Liver (tissue), 9 donors: ENCODE results near the gene CPO. TPM values are rescaled to one million over a fixed set of nuclear protein-coding genes. Genes with fewer than 3 reads are reported as not detected.
"Not testable (repeated sequence)": the region's sequence is repeated elsewhere in the genome, so short reads cannot be mapped to it uniquely, and the experiment has no call there.

Experiments
- DNase-seq: peaks from one replicate; pipeline ENCODE4 v3.0.0-alpha.2; 2017; ENCODE audit warnings: low spot score
- H3K27ac ChIP-seq, 2 donors: one replicate each; pipeline ENCODE4 v1.7.0; 2013; ENCODE audit warnings: inconsistent platforms in 2 of 2, low read length in 2 of 2, control low read depth in 1 of 2, low read depth in 1 of 2, mild to moderate bottlenecking in 1 of 2
- H3K27me3 ChIP-seq, 4 donors: one replicate each; pipeline versions ENCODE4 v1.6.1 to v1.7.0; 2013; ENCODE audit warnings: low read length in 3 of 4, inconsistent platforms in 1 of 4, mild to moderate bottlenecking in 1 of 4, moderate library complexity in 1 of 4; ENCODE audit not compliant: control insufficient read depth in 4 of 4, insufficient read depth in 4 of 4
- H3K36me3 ChIP-seq, 4 donors: one replicate each; pipeline versions ENCODE4 v1.6.1 to v1.7.0; 2013; ENCODE audit warnings: low read length in 3 of 4, mild to moderate bottlenecking in 3 of 4, low read depth in 1 of 4, moderate library complexity in 1 of 4; ENCODE audit not compliant: control insufficient read depth in 4 of 4, insufficient read depth in 3 of 4
- H3K4me1 ChIP-seq, 4 donors: one replicate each; pipeline versions ENCODE4 v1.6.1 to v1.7.0; 2013; ENCODE audit warnings: low read length in 3 of 4, mild to moderate bottlenecking in 3 of 4, moderate library complexity in 1 of 4; ENCODE audit not compliant: control insufficient read depth in 4 of 4, insufficient read depth in 4 of 4
- H3K4me3 ChIP-seq, 3 donors: one replicate each; pipeline versions ENCODE4 v1.6.1 to v1.7.0; 2013; ENCODE audit warnings: low read length in 3 of 3, control low read depth in 1 of 3, low read depth in 1 of 3, mild to moderate bottlenecking in 1 of 3
- H3K9ac ChIP-seq, 2 donors: one replicate each; pipeline ENCODE4 v1.7.0; 2013; ENCODE audit warnings: low read length in 2 of 2, mild to moderate bottlenecking in 2 of 2, moderate library complexity in 2 of 2, control low read depth in 1 of 2, low read depth in 1 of 2
- H3K9me3 ChIP-seq, 4 donors: one replicate each; pipeline versions ENCODE4 v1.6.1 to v1.7.0; 2013; ENCODE audit warnings: low read length in 3 of 4; ENCODE audit not compliant: control insufficient read depth in 4 of 4
- EGR1 ChIP-seq, 2 donors: IDR thresholded peaks; 2 replicates each; pipeline ENCODE4 v1.6.1; 2016 to 2018; ENCODE audit warnings: antibody characterized with exemption in 2 of 2, low read depth in 2 of 2
- FOXA1 ChIP-seq: IDR thresholded peaks from 2 replicates; pipeline ENCODE4 v1.6.1; 2016; ENCODE audit warnings: antibody characterized with exemption
- FOXA2 ChIP-seq: IDR thresholded peaks from 2 replicates; pipeline ENCODE4 v1.6.1; 2016; ENCODE audit warnings: antibody characterized with exemption
- GABPA ChIP-seq, 2 donors: IDR thresholded peaks in 1 of 2; conservative IDR thresholded peaks in 1 of 2; 2 replicates each; pipeline ENCODE4 v1.6.1; 2016; ENCODE audit warnings: antibody characterized with exemption in 2 of 2, mild to moderate bottlenecking in 1 of 2, moderate library complexity in 1 of 2
- HNF4A ChIP-seq, 2 donors: conservative IDR thresholded peaks; 2 replicates each; pipeline ENCODE4 v1.6.1; 2016; ENCODE audit warnings: antibody characterized with exemption in 2 of 2, mild to moderate bottlenecking in 2 of 2
- HNF4G ChIP-seq: IDR thresholded peaks from 2 replicates; pipeline ENCODE4 v1.6.1; 2016; ENCODE audit warnings: antibody characterized with exemption
- JUND ChIP-seq, 2 donors: IDR thresholded peaks; 2 replicates each; pipeline ENCODE4 v1.6.1; 2016; ENCODE audit warnings: antibody characterized with exemption in 2 of 2
- NR2F2 ChIP-seq: IDR thresholded peaks from 2 replicates; pipeline ENCODE4 v1.6.1; 2016; ENCODE audit warnings: antibody characterized with exemption
- RAD21 ChIP-seq, 2 donors: IDR thresholded peaks; 2 replicates each; pipeline ENCODE4 v1.6.1; 2016; ENCODE audit warnings: antibody characterized with exemption in 2 of 2, mild to moderate bottlenecking in 2 of 2
- RXRA ChIP-seq, 2 donors: IDR thresholded peaks; 2 replicates each; pipeline ENCODE4 v1.6.1; 2017 to 2018; ENCODE audit warnings: antibody characterized with exemption in 2 of 2, mild to moderate bottlenecking in 1 of 2
- SP1 ChIP-seq: IDR thresholded peaks from 2 replicates; pipeline ENCODE4 v1.6.1; 2018; ENCODE audit warnings: antibody characterized with exemption, mild to moderate bottlenecking
- TAF1 ChIP-seq: conservative IDR thresholded peaks from 2 replicates; pipeline ENCODE4 v1.6.1; 2016; ENCODE audit warnings: antibody characterized with exemption, mild to moderate bottlenecking
- YY1 ChIP-seq: IDR thresholded peaks from 2 replicates; pipeline ENCODE4 v1.6.1; 2016; ENCODE audit warnings: antibody characterized with exemption, mild to moderate bottlenecking
- WGBS: extraction: QIAGEN DNeasy Blood & Tissue Kit; methylation state at CpG from one replicate; pipeline ENCODE4 v1.1.7; 2013; 5-methylcytosine and 5-hydroxymethylcytosine counted together
- polyA plus RNA-seq, 2 donors: library from polyadenylated mRNA; stranded (reverse) in 1 of 2; unstranded in 1 of 2; fragments of 200-250 nt in 1 of 2; fragments of >200 nt in 1 of 2; fragmentation: Nextera tagmentation in 1 of 2; extraction: Ambion mirVana in 1 of 2; gene quantifications; one replicate each; pipeline versions ENCODE4 v1.2.1 to v1.2.3, GENCODE V29; 2013 to 2015
- total RNA-seq, 2 donors: library from RNA; depleted of rRNA; stranded (reverse); fragments of >200 nt; gene quantifications; one replicate each; pipeline ENCODE4 v1.2.3, GENCODE V29; 2014
- TF ChIP-seq, protein P1 (sequence below): IDR thresholded peaks from 2 replicates; pipeline ENCODE4 v1.6.1; 2016; ENCODE audit warnings: antibody characterized with exemption
- TF ChIP-seq, protein P2 (sequence below): IDR thresholded peaks from 2 replicates; pipeline ENCODE4 v1.6.1; 2016; ENCODE audit warnings: antibody characterized with exemption, mild to moderate bottlenecking
- TF ChIP-seq, protein P3 (sequence below): IDR thresholded peaks from 2 replicates; pipeline ENCODE4 v1.6.1; 2016; ENCODE audit warnings: antibody characterized with exemption
- TF ChIP-seq, protein P4 (sequence below): fragments of 150-350 bp; IDR thresholded peaks from 2 replicates; pipeline ENCODE4 v1.5.1; 2017; ENCODE audit warnings: improper control_type of control experiment, low read depth, low read length; ENCODE audit not compliant: missing input control
- TF ChIP-seq, protein P5 (sequence below): IDR thresholded peaks from 2 replicates; pipeline ENCODE4 v1.6.1; 2016; ENCODE audit warnings: antibody characterized with exemption
- donor health status: healthy.
- donor health status: healthy.
- donor health status: healthy.
- donor health status: healthy.
- donor health status: healthy.

Gene CPO
- total and polyA plus RNA-seq, 4 donors: 0.07 to 0.31 (median 0.25) TPM; not detected in 1

DNA sequence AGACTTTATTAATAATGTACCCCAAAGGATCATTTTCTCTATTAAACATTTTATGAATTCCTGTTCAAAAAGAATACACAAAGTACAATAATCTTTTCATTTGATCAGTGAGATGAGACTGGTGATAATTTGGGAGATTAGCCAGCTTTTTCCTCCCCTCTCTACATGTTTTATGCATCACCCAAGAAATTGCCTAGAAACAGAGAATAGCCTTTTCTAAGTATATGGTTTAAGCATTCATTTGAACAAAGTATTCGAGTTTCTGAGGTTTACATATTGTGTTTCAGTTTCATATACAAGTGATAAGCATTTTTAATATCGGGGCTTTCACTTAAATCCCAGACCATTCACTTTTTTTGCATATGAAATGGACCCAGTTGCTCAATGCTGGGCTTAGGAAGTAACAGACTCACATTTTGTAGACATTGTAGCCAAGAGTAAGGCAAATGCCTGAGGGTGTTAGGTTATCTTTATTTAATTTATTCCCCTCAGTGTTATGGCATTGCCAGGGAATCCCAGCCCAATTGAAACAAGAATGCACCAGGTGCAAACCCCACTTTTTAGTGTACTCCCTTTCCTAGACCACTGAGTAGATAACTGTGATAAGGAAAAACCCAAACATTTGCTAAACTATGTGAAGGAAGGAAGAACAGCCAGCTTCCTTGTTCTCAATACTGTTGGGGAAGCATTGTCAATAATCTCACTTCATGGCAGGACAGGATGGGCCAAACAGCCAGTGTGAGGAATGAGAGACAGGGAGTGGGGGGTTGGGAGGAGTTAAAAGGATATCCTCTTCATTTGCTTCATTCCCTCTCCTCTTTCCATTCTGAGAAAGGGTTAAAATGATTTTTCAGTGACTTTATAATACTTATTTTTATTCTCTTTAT is 3.5 kb downstream of the CPO start:
- H3K27ac ChIP-seq: no peak overlapping the region
- DNase-seq: no peak
- WGBS: 68% methylated on average over 2 of the region's 2 CpGs

DNA sequence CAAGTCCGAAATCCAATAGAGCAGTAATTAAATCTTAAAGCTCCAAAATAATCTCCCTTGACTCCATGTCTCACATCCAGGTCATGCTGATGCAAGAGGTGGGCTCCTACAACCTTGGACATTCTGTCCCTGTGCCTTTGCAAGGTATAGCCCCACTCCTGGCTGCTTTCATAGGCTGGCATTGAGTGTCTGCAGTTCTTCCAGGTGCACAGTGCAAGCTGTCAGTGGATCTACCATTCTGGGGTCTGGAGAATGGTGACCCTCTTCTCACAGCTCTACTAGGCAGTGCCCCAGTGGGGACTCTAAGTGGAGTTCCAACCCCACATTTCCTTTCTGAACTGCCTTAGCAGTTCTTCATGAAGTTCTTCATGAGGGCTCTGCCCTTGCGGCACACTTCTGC is 14.1 kb downstream of the CPO start:
- DNase-seq, H3K4me1 ChIP-seq, H3K4me3 ChIP-seq, H3K27me3 ChIP-seq, H3K36me3 ChIP-seq, H3K9me3 ChIP-seq, H3K27ac ChIP-seq, H3K9ac ChIP-seq: not testable (repeated sequence)
- 96% methylated on average over 2 of the region's 2 CpGs for WGBS

More for the DNA sequence above, 3.5 kb downstream of the CPO start:
- H3K27me3 ChIP-seq: no peaks in the 10 kb centered on the region
- no peak overlapping the region for H3K4me3 ChIP-seq
- no peak overlapping the region for H3K9ac ChIP-seq
- H3K36me3 ChIP-seq: no peaks in the 10 kb centered on the region
- H3K4me1 ChIP-seq: no peaks in the 10 kb centered on the region
- peaks cover 0 to 12% (median under 1%) of the 10 kb centered on the region in 4 donors for H3K9me3 ChIP-seq
- no peak for TF ChIP-seq TAF1
- TF ChIP-seq NR2F2: no peak
- no peak for TF ChIP-seq RAD21 (IDR thresholded peaks at IDR 0.05)
- TF ChIP-seq SP1: no peak
- TF ChIP-seq HNF4A (conservative IDR thresholded peaks at IDR 0.05): no peak
- no peak for TF ChIP-seq FOXA1
- TF ChIP-seq EGR1 (IDR thresholded peaks at IDR 0.05; ENCODE audit: low read depth in 2 of 2): no peak
- no peak for TF ChIP-seq YY1
- TF ChIP-seq JUND (IDR thresholded peaks at IDR 0.05): no peak
- TF ChIP-seq, protein P1, sequence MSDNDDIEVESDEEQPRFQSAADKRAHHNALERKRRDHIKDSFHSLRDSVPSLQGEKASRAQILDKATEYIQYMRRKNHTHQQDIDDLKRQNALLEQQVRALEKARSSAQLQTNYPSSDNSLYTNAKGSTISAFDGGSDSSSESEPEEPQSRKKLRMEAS: no peak
- TF ChIP-seq, protein P2, sequence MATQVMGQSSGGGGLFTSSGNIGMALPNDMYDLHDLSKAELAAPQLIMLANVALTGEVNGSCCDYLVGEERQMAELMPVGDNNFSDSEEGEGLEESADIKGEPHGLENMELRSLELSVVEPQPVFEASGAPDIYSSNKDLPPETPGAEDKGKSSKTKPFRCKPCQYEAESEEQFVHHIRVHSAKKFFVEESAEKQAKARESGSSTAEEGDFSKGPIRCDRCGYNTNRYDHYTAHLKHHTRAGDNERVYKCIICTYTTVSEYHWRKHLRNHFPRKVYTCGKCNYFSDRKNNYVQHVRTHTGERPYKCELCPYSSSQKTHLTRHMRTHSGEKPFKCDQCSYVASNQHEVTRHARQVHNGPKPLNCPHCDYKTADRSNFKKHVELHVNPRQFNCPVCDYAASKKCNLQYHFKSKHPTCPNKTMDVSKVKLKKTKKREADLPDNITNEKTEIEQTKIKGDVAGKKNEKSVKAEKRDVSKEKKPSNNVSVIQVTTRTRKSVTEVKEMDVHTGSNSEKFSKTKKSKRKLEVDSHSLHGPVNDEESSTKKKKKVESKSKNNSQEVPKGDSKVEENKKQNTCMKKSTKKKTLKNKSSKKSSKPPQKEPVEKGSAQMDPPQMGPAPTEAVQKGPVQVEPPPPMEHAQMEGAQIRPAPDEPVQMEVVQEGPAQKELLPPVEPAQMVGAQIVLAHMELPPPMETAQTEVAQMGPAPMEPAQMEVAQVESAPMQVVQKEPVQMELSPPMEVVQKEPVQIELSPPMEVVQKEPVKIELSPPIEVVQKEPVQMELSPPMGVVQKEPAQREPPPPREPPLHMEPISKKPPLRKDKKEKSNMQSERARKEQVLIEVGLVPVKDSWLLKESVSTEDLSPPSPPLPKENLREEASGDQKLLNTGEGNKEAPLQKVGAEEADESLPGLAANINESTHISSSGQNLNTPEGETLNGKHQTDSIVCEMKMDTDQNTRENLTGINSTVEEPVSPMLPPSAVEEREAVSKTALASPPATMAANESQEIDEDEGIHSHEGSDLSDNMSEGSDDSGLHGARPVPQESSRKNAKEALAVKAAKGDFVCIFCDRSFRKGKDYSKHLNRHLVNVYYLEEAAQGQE: no peak
- TF ChIP-seq, protein P3, sequence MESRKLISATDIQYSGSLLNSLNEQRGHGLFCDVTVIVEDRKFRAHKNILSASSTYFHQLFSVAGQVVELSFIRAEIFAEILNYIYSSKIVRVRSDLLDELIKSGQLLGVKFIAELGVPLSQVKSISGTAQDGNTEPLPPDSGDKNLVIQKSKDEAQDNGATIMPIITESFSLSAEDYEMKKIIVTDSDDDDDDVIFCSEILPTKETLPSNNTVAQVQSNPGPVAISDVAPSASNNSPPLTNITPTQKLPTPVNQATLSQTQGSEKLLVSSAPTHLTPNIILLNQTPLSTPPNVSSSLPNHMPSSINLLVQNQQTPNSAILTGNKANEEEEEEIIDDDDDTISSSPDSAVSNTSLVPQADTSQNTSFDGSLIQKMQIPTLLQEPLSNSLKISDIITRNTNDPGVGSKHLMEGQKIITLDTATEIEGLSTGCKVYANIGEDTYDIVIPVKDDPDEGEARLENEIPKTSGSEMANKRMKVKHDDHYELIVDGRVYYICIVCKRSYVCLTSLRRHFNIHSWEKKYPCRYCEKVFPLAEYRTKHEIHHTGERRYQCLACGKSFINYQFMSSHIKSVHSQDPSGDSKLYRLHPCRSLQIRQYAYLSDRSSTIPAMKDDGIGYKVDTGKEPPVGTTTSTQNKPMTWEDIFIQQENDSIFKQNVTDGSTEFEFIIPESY: no peak
- no peak for TF ChIP-seq HNF4G
- TF ChIP-seq RXRA (IDR thresholded peaks at IDR 0.05): no peak
- TF ChIP-seq GABPA (IDR thresholded peaks at IDR 0.05 in 1 of 2, conservative IDR thresholded peaks at IDR 0.05 in 1 of 2): no peak
- TF ChIP-seq, protein P4, sequence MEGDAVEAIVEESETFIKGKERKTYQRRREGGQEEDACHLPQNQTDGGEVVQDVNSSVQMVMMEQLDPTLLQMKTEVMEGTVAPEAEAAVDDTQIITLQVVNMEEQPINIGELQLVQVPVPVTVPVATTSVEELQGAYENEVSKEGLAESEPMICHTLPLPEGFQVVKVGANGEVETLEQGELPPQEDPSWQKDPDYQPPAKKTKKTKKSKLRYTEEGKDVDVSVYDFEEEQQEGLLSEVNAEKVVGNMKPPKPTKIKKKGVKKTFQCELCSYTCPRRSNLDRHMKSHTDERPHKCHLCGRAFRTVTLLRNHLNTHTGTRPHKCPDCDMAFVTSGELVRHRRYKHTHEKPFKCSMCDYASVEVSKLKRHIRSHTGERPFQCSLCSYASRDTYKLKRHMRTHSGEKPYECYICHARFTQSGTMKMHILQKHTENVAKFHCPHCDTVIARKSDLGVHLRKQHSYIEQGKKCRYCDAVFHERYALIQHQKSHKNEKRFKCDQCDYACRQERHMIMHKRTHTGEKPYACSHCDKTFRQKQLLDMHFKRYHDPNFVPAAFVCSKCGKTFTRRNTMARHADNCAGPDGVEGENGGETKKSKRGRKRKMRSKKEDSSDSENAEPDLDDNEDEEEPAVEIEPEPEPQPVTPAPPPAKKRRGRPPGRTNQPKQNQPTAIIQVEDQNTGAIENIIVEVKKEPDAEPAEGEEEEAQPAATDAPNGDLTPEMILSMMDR: no peak
- TF ChIP-seq, protein P5, sequence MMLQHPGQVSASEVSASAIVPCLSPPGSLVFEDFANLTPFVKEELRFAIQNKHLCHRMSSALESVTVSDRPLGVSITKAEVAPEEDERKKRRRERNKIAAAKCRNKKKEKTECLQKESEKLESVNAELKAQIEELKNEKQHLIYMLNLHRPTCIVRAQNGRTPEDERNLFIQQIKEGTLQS: no peak
- no peak for TF ChIP-seq FOXA2
